Activated CD4-positive, alpha-beta T cell treated with anti-CD3 and anti-CD28 coated beads for 4 hours (primary cell): ENCODE measurements around the gene LXN.

ENCODE experiments used
- DNase-seq, 2 donors: peaks; one replicate each; pipeline ENCODE4 v3.0.0-alpha.2; 2020

LXN gene

GRCh38 chr3:158666416-158666815 is 6.0 kb downstream of the LXN start:
- DNase-seq: no peak

GRCh38 chr3:158663832-158664231 is 8.6 kb downstream of the LXN start:
- DNase-seq: no peak

GRCh38 chr3:158663246-158663645 is 9.2 kb downstream of the LXN start:
- DNase-seq: no peak

- no peak for DNase-seq
Measured at GRCh38 chr3:158660711-158661110, 11.7 kb downstream of the LXN start.

GRCh38 chr3:158659454-158660237 is 12.8 kb downstream of the LXN start:
- DNase-seq: peak; percentile 35 to 64

GRCh38 chr3:158658889-158659288 is 13.6 kb downstream of the LXN start:
- no peak for DNase-seq

GRCh38 chr3:158652463-158652862 is 20.0 kb downstream of the LXN start:
- no peak for DNase-seq

- DNase-seq: no peak
Measured at GRCh38 chr3:158651192-158651591, 21.3 kb downstream of the LXN start.

- no peak for DNase-seq
Measured at GRCh38 chr3:158649791-158650190, 22.7 kb downstream of the LXN start.

GRCh38 chr3:158644345-158644908 is 28.0 kb downstream of the LXN start, which contains the start of gene GFM1:
Gene GFM1 (plus strand): TSS chr3:158644527. CDS start chr3:158644635, 108 bp downstream.
- DNase-seq: peak; percentile 87 to 88

GRCh38 chr3:158642474-158643210 is 29.8 kb downstream of the LXN start:
- no peak for DNase-seq

- no peak for DNase-seq
Measured at GRCh38 chr3:158642005-158642404, 30.4 kb downstream of the LXN start.

GRCh38 chr3:158640646-158641045 is 31.8 kb downstream of the LXN start:
- no peak for DNase-seq

GRCh38 chr3:158631981-158632380 is 40.5 kb downstream of the LXN start:
- no peak for DNase-seq

- DNase-seq: no peak
Measured at GRCh38 chr3:158625881-158626280, 46.6 kb downstream of the LXN start.

- no peak for DNase-seq
Measured at GRCh38 chr3:158617982-158618875, 54.2 kb downstream of the LXN start.
